ENCODE results near the gene GPR107.

GPR107 gene

GRCh38 chr9:130045725-130046450 lies 7.8 kb upstream of the GPR107 start:
- no peak overlapping the region for H3K9ac ChIP-seq (ENCODE audit: low read length)
- peaks cover 8% of the 10 kb centered on the region for H3K79me1 ChIP-seq (ENCODE audit: low read length)
- no peak overlapping the region for H4K12ac ChIP-seq (ENCODE audit: low read depth, low read length)
- H2AK5ac ChIP-seq (ENCODE audit: low read length) = no peak overlapping the region
- H3K79me2 ChIP-seq (ENCODE audit: control insufficient read depth, insufficient read depth, low read length, poor library complexity) = peaks cover 9% of the 10 kb centered on the region
- H4K8ac ChIP-seq (ENCODE audit: low read depth, low read length) = no peak overlapping the region
- H2AFZ ChIP-seq (ENCODE audit: insufficient read depth, low read length, poor library complexity) = no peak overlapping the region
- H2BK12ac ChIP-seq (ENCODE audit: low read length) = no peak overlapping the region
- no peak overlapping the region for H3K4ac ChIP-seq (ENCODE audit: low read depth, low read length)
- H3K14ac ChIP-seq (ENCODE audit: low read length) = no peak overlapping the region
- no peak overlapping the region for H3K4me3 ChIP-seq (ENCODE audit: low read depth, low read length)
- no peaks in the 10 kb centered on the region for H3K36me3 ChIP-seq (ENCODE audit: control insufficient read depth in 1 of 2, insufficient read depth in 2 of 2, low read length in 2 of 2)
- H2BK5ac ChIP-seq (ENCODE audit: low read depth, low read length, poor library complexity) = no peak overlapping the region
- no CpG with 5 or more reads among the region's 4 CpGs for WGBS (ENCODE audit: extremely low coverage, insufficient coverage, insufficient read length)
- H3K27ac ChIP-seq (ENCODE audit: low read depth, low read length) = no peak overlapping the region
- no peaks in the 10 kb centered on the region for H3K27me3 ChIP-seq (ENCODE audit: insufficient read depth, low read length)
- H4K91ac ChIP-seq (ENCODE audit: low read depth, low read length) = no peak overlapping the region
- DNase-seq = no peak
- no peak overlapping the region for H3K4me2 ChIP-seq (ENCODE audit: low read length)
- no peak overlapping the region for H2BK120ac ChIP-seq (ENCODE audit: insufficient read depth, low read length, poor library complexity)
- peaks cover 2% of the 10 kb centered on the region for H3K9me3 ChIP-seq (ENCODE audit: insufficient read depth, low read depth, low read length)
- no peak overlapping the region for H3K18ac ChIP-seq (ENCODE audit: low read length)
- no peak overlapping the region for H3K23ac ChIP-seq (ENCODE audit: low read length)
- peaks cover 2 to 6% of the 10 kb centered on the region in 2 experiments for H3K4me1 ChIP-seq (ENCODE audit: control insufficient read depth in 1 of 2, insufficient read depth in 2 of 2, low read length in 2 of 2)

- Histone ChIP-seq H4K8ac (ENCODE audit: low read depth, low read length) (no peak overlapping the region), H2BK120ac (ENCODE audit: insufficient read depth, low read length, poor library complexity) (no peak overlapping the region), H3K9me3 (ENCODE audit: insufficient read depth, low read depth, low read length) (no peaks in the 10 kb centered on the region), H2BK12ac (ENCODE audit: low read length) (no peak overlapping the region), H3K4me1 (ENCODE audit: control insufficient read depth in 1 of 2, insufficient read depth in 2 of 2, low read length in 2 of 2) (peaks cover 0 to 4% of the 10 kb centered on the region in 2 experiments), H3K79me2 (ENCODE audit: control insufficient read depth, insufficient read depth, low read length, poor library complexity) (peaks cover 10% of the 10 kb centered on the region), H2BK5ac (ENCODE audit: low read depth, low read length, poor library complexity) (no peak overlapping the region), H2AK5ac (ENCODE audit: low read length) (no peak overlapping the region), H3K9ac (ENCODE audit: low read length) (no peak overlapping the region), H3K27me3 (ENCODE audit: insufficient read depth, low read length) (no peaks in the 10 kb centered on the region), H3K4ac (ENCODE audit: low read depth, low read length) (no peak overlapping the region), H3K27ac (ENCODE audit: low read depth, low read length) (no peak overlapping the region), H3K79me1 (ENCODE audit: low read length) (peaks cover 11% of the 10 kb centered on the region), H3K18ac (ENCODE audit: low read length) (no peak overlapping the region), H3K23ac (ENCODE audit: low read length) (no peak overlapping the region), H3K4me2 (ENCODE audit: low read length) (no peak overlapping the region), H4K12ac (ENCODE audit: low read depth, low read length) (no peak overlapping the region), H3K4me3 (ENCODE audit: low read depth, low read length) (no peak overlapping the region), H3K36me3 (ENCODE audit: control insufficient read depth in 1 of 2, insufficient read depth in 2 of 2, low read length in 2 of 2) (no peaks in the 10 kb centered on the region), H3K14ac (ENCODE audit: low read length) (no peak overlapping the region), H2AFZ (ENCODE audit: insufficient read depth, low read length, poor library complexity) (no peak overlapping the region), H4K91ac (ENCODE audit: low read depth, low read length) (no peak overlapping the region)
- WGBS (ENCODE audit: extremely low coverage, insufficient coverage, insufficient read length) = no CpG with 5 or more reads among the region's 11 CpGs
- DNase-seq = no peak
These were observed 4.1 kb upstream of the GPR107 start for GRCh38 chr9:130049431-130050210.

- Histone ChIP-seq H3K18ac (ENCODE audit: low read length) (no peak overlapping the region), H3K14ac (ENCODE audit: low read length) (no peak overlapping the region), H3K4ac (ENCODE audit: low read depth, low read length) (no peak overlapping the region), H2AK5ac (ENCODE audit: low read length) (no peak overlapping the region), H2BK120ac (ENCODE audit: insufficient read depth, low read length, poor library complexity) (no peak overlapping the region), H3K79me1 (ENCODE audit: low read length) (peaks cover 11% of the 10 kb centered on the region), H4K12ac (ENCODE audit: low read depth, low read length) (no peak overlapping the region), H2AFZ (ENCODE audit: insufficient read depth, low read length, poor library complexity) (no peak overlapping the region), H3K27ac (ENCODE audit: low read depth, low read length) (no peak overlapping the region), H4K8ac (ENCODE audit: low read depth, low read length) (no peak overlapping the region), H3K4me1 (ENCODE audit: control insufficient read depth in 1 of 2, insufficient read depth in 2 of 2, low read length in 2 of 2) (peaks cover 0 to 7% of the 10 kb centered on the region in 2 experiments), H2BK5ac (ENCODE audit: low read depth, low read length, poor library complexity) (no peak overlapping the region), H2BK12ac (ENCODE audit: low read length) (no peak overlapping the region), H4K91ac (ENCODE audit: low read depth, low read length) (no peak overlapping the region), H3K23ac (ENCODE audit: low read length) (no peak overlapping the region), H3K36me3 (ENCODE audit: control insufficient read depth in 1 of 2, insufficient read depth in 2 of 2, low read length in 2 of 2) (no peaks in the 10 kb centered on the region), H3K27me3 (ENCODE audit: insufficient read depth, low read length) (no peaks in the 10 kb centered on the region), H3K4me3 (ENCODE audit: low read depth, low read length) (no peak overlapping the region), H3K9me3 (ENCODE audit: insufficient read depth, low read depth, low read length) (no peaks in the 10 kb centered on the region), H3K79me2 (ENCODE audit: control insufficient read depth, insufficient read depth, low read length, poor library complexity) (peaks cover 10% of the 10 kb centered on the region), H3K9ac (ENCODE audit: low read length) (no peak overlapping the region), H3K4me2 (ENCODE audit: low read length) (no peak overlapping the region)
- no CpG with 5 or more reads among the region's 3 CpGs for WGBS (ENCODE audit: extremely low coverage, insufficient coverage, insufficient read length)
- no peak for DNase-seq
These were observed 3.2 kb upstream of the GPR107 start for GRCh38 chr9:130050462-130050861.

- H2AK5ac ChIP-seq (ENCODE audit: low read length) = no peak overlapping the region
These were observed 1.9 kb upstream of the GPR107 start for GRCh38 chr9:130051855-130052254.

More at GRCh38 chr9:130051855-130052254, 1.9 kb upstream of the GPR107 start:
- Histone ChIP-seq H3K27ac (ENCODE audit: low read depth, low read length) (no peak overlapping the region), H2BK120ac (ENCODE audit: insufficient read depth, low read length, poor library complexity) (no peak overlapping the region), H3K36me3 (ENCODE audit: control insufficient read depth in 1 of 2, insufficient read depth in 2 of 2, low read length in 2 of 2) (no peaks in the 10 kb centered on the region), H3K4me3 (ENCODE audit: low read depth, low read length) (no peak overlapping the region), H3K14ac (ENCODE audit: low read length) (no peak overlapping the region), H4K12ac (ENCODE audit: low read depth, low read length) (no peak overlapping the region), H3K79me2 (ENCODE audit: control insufficient read depth, insufficient read depth, low read length, poor library complexity) (peaks cover 10% of the 10 kb centered on the region), H3K4ac (ENCODE audit: low read depth, low read length) (no peak overlapping the region), H3K18ac (ENCODE audit: low read length) (no peak overlapping the region), H3K27me3 (ENCODE audit: insufficient read depth, low read length) (no peaks in the 10 kb centered on the region), H3K4me1 (ENCODE audit: control insufficient read depth in 1 of 2, insufficient read depth in 2 of 2, low read length in 2 of 2) (peaks cover 0 to 7% of the 10 kb centered on the region in 2 experiments), H2BK12ac (ENCODE audit: low read length) (no peak overlapping the region), H3K79me1 (ENCODE audit: low read length) (peaks cover 11% of the 10 kb centered on the region), H2BK5ac (ENCODE audit: low read depth, low read length, poor library complexity) (no peak overlapping the region), H3K9me3 (ENCODE audit: insufficient read depth, low read depth, low read length) (no peaks in the 10 kb centered on the region), H3K4me2 (ENCODE audit: low read length) (no peak overlapping the region), H3K9ac (ENCODE audit: low read length) (no peak overlapping the region), H4K91ac (ENCODE audit: low read depth, low read length) (no peak overlapping the region), H2AFZ (ENCODE audit: insufficient read depth, low read length, poor library complexity) (no peak overlapping the region), H3K23ac (ENCODE audit: low read length) (no peak overlapping the region), H4K8ac (ENCODE audit: low read depth, low read length) (no peak overlapping the region)
- peak; percentile 70 to 91 for DNase-seq

Data from trophoblast cell (in vitro differentiated cells and primary cell).